ENCODE measurements around the gene PQBP1.

The PQBP1 gene

DNA sequence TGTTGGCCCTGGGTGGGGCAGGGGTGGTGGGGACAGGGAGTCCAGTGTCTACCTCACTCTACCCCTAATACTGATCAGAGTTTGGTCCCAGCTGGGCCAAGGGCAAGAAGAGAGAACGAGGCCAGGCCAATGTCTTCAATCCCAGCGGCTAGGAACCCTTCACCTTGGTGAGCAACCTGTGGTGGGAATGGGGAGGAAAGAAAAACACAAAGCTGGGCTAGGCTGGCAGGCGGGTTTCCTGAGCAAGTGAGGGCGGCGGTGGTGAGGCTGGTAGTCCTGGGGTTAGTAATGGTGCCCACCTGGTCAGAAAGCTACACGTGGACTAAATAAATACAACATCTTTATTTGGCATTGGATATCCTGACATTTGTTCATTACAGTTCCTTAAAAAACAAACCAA lies 5.6 kb downstream of the PQBP1 start:
- TF ChIP-seq, protein P1, sequence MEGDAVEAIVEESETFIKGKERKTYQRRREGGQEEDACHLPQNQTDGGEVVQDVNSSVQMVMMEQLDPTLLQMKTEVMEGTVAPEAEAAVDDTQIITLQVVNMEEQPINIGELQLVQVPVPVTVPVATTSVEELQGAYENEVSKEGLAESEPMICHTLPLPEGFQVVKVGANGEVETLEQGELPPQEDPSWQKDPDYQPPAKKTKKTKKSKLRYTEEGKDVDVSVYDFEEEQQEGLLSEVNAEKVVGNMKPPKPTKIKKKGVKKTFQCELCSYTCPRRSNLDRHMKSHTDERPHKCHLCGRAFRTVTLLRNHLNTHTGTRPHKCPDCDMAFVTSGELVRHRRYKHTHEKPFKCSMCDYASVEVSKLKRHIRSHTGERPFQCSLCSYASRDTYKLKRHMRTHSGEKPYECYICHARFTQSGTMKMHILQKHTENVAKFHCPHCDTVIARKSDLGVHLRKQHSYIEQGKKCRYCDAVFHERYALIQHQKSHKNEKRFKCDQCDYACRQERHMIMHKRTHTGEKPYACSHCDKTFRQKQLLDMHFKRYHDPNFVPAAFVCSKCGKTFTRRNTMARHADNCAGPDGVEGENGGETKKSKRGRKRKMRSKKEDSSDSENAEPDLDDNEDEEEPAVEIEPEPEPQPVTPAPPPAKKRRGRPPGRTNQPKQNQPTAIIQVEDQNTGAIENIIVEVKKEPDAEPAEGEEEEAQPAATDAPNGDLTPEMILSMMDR (conservative IDR thresholded peaks at IDR 0.05; ENCODE audit: low read depth, low read length) = no peak
- no peak overlapping the region for H3K4me3 ChIP-seq (ENCODE audit: low read length)
- DNase-seq (ENCODE audit: low read depth) = no peak

DNA sequence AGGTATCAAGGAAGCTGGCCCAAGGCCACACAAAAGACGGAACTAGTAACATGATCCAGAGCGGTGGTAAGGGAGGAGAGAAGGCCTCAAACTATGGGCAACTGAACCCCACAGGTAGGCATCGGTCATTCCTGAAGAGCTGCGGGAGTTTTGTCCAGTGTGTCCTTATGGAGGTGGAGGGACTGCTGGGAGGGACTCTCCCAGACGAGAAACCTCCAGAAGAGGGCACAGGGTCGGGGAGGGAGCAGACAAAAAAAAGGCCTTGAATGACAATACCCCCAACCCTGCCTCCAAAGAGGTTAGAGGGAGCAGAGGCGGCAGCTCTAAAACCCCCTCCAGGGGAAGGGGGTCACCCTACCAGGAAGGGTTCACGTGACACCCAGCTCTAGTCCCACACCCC lies 6.5 kb downstream of the PQBP1 start:
- TF ChIP-seq, protein P1 (conservative IDR thresholded peaks at IDR 0.05; ENCODE audit: low read depth, low read length) = no peak
- H3K4me3 ChIP-seq (ENCODE audit: low read length) = no peak overlapping the region
- DNase-seq (ENCODE audit: low read depth) = no peak

DNA sequence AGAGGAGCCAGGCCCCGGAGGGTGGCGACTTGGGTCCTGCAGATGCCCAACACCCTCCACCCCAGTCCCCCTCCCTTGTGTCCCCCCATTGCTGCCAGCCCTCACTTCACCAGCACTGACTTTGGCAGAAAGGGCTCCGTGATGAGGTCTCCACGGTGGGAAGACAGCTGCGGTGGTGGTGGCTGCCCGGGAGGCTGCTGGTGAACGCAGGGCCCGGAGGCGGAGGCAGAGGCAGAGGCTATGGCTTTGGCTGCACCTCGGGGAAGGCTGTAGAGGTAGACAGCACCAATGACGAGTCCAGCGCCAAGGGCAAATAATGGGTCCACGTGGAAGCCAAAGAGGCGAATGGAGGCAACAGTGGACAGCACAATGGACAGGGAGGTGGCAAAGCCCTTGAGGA lies 6.9 kb downstream of the PQBP1 start:
- TF ChIP-seq, protein P1 (conservative IDR thresholded peaks at IDR 0.05; ENCODE audit: low read depth, low read length) = no peak
- no peak overlapping the region for H3K4me3 ChIP-seq (ENCODE audit: low read length)

DNA sequence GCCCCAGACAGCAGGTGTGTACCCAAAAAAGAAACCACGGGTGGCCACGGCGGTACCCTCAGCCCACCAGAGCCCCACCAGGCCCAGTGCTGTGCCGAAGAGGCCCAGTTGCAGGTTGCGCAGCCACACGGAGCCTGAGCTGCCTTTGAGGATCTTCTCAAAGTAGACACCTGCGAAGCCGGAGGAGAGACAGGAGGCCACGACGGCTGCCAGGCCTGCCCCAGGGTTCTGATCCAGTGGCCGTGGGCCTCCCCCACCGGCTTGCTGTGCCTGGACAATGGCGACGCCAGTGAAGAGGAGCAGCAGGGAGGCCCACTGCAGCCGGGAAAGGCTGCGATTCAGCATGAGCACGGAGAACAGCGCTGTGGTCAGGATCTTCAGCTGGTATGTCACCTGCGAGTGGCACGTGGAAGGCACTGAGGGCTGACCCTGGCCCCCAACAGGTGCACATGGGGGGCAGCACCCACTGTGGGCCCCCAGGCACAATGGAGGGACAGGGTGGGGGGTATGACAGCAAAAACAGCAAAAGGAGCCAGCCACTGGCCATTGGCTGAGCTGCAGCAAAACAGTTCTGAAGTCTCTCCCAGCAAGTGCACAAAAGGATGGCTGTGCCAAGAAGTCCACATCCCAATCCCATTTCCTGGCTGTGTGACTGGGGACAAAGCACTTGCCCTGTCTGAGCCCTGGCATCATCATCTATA lies 7.5 kb downstream of the PQBP1 start:
- DNase-seq (ENCODE audit: low read depth) = no peak
- no peak overlapping the region for H3K4me3 ChIP-seq (ENCODE audit: low read length)
- TF ChIP-seq, protein P1 (conservative IDR thresholded peaks at IDR 0.05; ENCODE audit: low read depth, low read length) = no peak

More for the DNA sequence above, 6.9 kb downstream of the PQBP1 start:
- DNase-seq (ENCODE audit: low read depth) = no peak

DNA sequence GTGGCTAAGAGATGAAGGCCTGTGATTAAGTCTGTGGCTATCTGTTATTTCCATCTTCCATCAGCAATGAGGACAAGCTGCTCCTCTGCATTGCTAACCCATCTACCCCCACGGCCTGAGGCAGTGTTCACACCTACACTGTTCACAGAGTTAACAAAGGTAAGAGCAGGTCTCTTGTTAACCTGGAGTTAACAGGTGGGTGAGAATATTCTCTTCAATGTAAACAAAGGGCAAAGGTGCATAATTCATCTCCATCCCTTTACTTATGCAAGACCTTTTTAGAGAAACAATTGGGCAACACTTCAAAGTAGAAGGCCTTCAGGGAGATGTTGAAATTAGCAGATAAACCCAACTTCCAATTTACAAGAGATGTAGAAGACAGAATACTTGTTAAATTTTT lies 10.9 kb downstream of the PQBP1 start:
- no peak overlapping the region for H3K4me3 ChIP-seq (ENCODE audit: low read length)
- TF ChIP-seq, protein P1 (conservative IDR thresholded peaks at IDR 0.05; ENCODE audit: low read depth, low read length) = no peak
- no peak for DNase-seq (ENCODE audit: low read depth)

DNA sequence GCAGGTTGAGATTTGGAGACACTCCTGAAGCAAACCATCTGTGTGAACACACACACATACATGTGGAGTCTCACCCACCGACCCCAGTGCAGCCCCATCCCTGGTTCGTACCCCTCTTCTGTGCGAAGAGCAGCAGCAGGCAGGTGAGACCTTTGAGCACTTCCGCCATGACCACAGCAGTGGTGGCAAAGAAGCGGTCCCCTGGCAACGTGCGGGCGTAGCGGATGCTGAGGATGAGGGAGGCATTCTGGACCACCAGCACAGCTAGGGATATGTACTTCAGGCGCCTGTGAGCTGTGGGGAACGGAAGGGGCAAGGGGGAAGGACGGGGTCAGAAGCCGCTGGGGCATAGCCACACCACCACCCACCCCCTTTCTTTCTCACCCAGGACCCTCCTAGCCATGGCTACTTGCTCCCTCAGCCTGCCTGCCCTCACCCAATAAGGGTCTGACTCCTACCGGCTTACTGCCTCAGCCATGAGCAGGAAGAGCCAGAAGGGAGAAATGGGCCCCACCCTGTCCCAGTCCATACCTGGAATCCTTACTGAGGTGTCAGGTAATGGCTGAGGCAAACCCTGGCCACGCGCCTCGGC lies 12.1 kb downstream of the PQBP1 start:
- no peak overlapping the region for H3K4me3 ChIP-seq (ENCODE audit: low read length)
- TF ChIP-seq, protein P1 (conservative IDR thresholded peaks at IDR 0.05; ENCODE audit: low read depth, low read length) = no peak
- no peak for DNase-seq (ENCODE audit: low read depth)

DNA sequence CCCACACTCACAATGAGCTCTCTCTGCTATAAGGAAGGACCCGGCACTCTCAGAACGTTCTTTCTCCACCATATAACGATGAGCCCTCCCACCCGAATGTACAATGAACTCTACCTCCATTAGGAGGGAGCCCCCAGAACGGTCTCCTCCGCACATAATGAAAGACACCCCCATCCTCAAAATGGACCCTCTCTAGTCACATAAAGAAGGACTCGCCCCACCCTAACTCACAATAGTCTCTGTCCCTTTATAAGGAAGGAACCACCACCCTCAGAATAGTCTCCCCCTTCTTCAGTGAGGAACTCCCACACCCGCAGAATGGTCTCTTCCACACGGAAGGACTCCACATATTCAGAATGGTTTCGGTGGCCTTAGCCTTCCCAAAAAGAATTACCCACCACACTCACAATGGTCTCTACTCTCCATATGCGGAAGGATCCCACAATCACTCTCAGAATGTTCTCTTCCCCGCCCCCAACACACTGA lies 13.2 kb downstream of the PQBP1 start:
- peak overlapping the region; percentile 87 for H3K4me3 ChIP-seq (ENCODE audit: low read length)
- DNase-seq (ENCODE audit: low read depth) = no peak
- TF ChIP-seq, protein P1 (conservative IDR thresholded peaks at IDR 0.05; ENCODE audit: low read depth, low read length) = no peak
